DOHH2 (cell line): ENCODE results near the gene MAP7D2.
"Not testable (repeated sequence)": the region's sequence is repeated elsewhere in the genome, so short reads cannot be mapped to it uniquely, and the experiment has no call there.

Source experiments
- H3F3A ChIP-seq: fragments of 200-600 bp; sonication (generic), shearing (Covaris generic); 2 replicates; pipeline ENCODE4 v1.6.0; 2016; ENCODE audit warnings: antibody characterized with exemption, mild to moderate bottlenecking; ENCODE audit not compliant: control insufficient read depth, insufficient read depth
- H3K27ac ChIP-seq: fragments of 200-600 bp; sonication (generic); 2 replicates; pipeline ENCODE4 v1.5.1; 2014; ENCODE audit warnings: low read depth, mild to moderate bottlenecking, low read length, moderate library complexity
- H3K27me3 ChIP-seq: fragments of 200-600 bp; sonication (generic); 2 replicates; pipeline ENCODE4 v1.6.1; 2014; ENCODE audit warnings: mild to moderate bottlenecking, low read length, mixed read lengths; ENCODE audit not compliant: control insufficient read depth
- H3K36me3 ChIP-seq: fragments of 200-600 bp; sonication (generic); 2 replicates; pipeline ENCODE4 v1.6.1; 2014; ENCODE audit warnings: mild to moderate bottlenecking, low read length, moderate library complexity, mixed read lengths; ENCODE audit not compliant: control insufficient read depth
- H3K4me1 ChIP-seq: fragments of 200-600 bp; sonication (generic); 2 replicates; pipeline ENCODE4 v1.6.1; 2014; ENCODE audit warnings: mild to moderate bottlenecking, low read length, mixed read lengths; ENCODE audit not compliant: control insufficient read depth
- H3K4me2 ChIP-seq: fragments of 200-600 bp; sonication (generic); 2 replicates; pipeline ENCODE4 v1.6.0; 2014; ENCODE audit warnings: mild to moderate bottlenecking, low read length, moderate library complexity
- H3K4me3 ChIP-seq: fragments of 200-600 bp; sonication (generic); 2 replicates; pipeline ENCODE4 v1.5.1; 2014; ENCODE audit warnings: mild to moderate bottlenecking, low read length, mixed read lengths
- H3K79me2 ChIP-seq: fragments of 200-600 bp; sonication (generic); 2 replicates; pipeline ENCODE4 v1.6.1; 2014; ENCODE audit warnings: mild to moderate bottlenecking, low read length, mixed read lengths; ENCODE audit not compliant: control insufficient read depth
- H3K9me2 ChIP-seq: fragments of 200-600 bp; sonication (generic); replicated peaks from 2 replicates; pipeline ENCODE4 v1.6.1; 2014; ENCODE audit warnings: mild to moderate bottlenecking, low read length, mixed read lengths; ENCODE audit not compliant: control insufficient read depth
- H3K9me3 ChIP-seq: fragments of 200-600 bp; sonication (generic); 2 replicates; pipeline ENCODE4 v1.6.1; 2014; ENCODE audit warnings: antibody characterized with exemption, low read length, mixed read lengths; ENCODE audit not compliant: control insufficient read depth, insufficient read depth
- H4K20me1 ChIP-seq: fragments of 200-600 bp; sonication (generic); 2 replicates; pipeline ENCODE4 v1.6.0; 2014; ENCODE audit warnings: low read depth, mild to moderate bottlenecking, antibody characterized with exemption, low read length, moderate library complexity; ENCODE audit not compliant: control insufficient read depth, insufficient read depth
- EZH2phosphoT487 ChIP-seq: fragments of 200-600 bp; sonication (generic); IDR thresholded peaks from 2 replicates; pipeline ENCODE4 v1.6.1; 2017; ENCODE audit warnings: borderline replicate concordance, mild to moderate bottlenecking, antibody characterized with exemption, low read length, moderate library complexity, mixed read lengths
- TF ChIP-seq, protein P1 (sequence below): fragments of 200-600 bp; sonication (generic); IDR thresholded peaks from one replicate; pipeline ENCODE4 v1.5.1; 2014; ENCODE audit warnings: antibody characterized with exemption, mild to moderate bottlenecking, low read depth, low read length; ENCODE audit not compliant: poor library complexity, severe bottlenecking

Gene MAP7D2

DNA sequence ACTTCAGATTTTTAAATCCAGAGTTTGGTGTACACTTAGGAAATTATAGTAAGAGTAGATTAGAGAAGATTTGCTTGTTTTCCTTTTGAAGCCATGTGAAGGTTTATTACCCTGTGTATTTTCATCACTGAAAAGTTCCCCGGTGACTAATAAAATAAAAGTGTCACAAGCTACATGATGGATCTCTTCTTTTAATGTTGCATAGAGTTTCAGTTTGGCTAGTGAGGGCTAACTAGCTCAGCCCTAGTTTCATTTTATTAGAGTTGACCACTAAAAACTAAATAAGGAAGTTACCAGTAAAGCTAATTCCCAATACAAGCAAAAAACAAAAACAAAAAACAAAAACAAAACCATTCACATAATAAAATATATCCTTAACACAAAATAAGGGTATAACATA is 10.1 kb upstream of the MAP7D2 start:
- H4K20me1 ChIP-seq, H3K27ac ChIP-seq, H3K9me3 ChIP-seq, H3K4me2 ChIP-seq, H3K4me1 ChIP-seq, H3K9me2 ChIP-seq, H3K79me2 ChIP-seq, H3K4me3 ChIP-seq, H3K27me3 ChIP-seq: not testable (repeated sequence)
- peaks cover 23% of the 10 kb centered on the region for H3F3A ChIP-seq
- H3K36me3 ChIP-seq = peaks cover 29% of the 10 kb centered on the region

DNA sequence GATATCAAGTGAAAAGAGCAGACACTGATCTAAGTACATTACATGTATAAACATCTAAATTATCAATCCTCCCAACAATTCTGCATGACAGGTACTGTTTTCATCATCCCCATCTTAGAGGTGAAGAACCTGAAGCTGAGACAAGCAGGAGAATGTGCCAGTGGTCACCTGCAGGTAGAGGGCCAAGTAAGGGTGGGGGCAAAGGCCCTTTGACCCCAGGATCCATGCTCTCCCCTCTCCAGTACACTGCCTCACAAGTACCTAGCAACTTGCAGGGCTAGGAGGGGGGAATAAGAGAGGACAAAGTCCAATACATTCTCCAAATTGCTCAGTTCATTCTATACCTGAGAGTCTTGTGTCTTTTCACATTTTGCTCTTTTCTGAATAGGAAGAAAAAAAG is 8.3 kb upstream of the MAP7D2 start:
- H3K9me3 ChIP-seq = no peaks in the 10 kb centered on the region
- no peak overlapping the region for H3K4me2 ChIP-seq
- TF ChIP-seq, protein P1, sequence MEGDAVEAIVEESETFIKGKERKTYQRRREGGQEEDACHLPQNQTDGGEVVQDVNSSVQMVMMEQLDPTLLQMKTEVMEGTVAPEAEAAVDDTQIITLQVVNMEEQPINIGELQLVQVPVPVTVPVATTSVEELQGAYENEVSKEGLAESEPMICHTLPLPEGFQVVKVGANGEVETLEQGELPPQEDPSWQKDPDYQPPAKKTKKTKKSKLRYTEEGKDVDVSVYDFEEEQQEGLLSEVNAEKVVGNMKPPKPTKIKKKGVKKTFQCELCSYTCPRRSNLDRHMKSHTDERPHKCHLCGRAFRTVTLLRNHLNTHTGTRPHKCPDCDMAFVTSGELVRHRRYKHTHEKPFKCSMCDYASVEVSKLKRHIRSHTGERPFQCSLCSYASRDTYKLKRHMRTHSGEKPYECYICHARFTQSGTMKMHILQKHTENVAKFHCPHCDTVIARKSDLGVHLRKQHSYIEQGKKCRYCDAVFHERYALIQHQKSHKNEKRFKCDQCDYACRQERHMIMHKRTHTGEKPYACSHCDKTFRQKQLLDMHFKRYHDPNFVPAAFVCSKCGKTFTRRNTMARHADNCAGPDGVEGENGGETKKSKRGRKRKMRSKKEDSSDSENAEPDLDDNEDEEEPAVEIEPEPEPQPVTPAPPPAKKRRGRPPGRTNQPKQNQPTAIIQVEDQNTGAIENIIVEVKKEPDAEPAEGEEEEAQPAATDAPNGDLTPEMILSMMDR = no peak
- TF ChIP-seq EZH2phosphoT487 = no peak
- no peak overlapping the region for H3K27ac ChIP-seq
- H3K27me3 ChIP-seq = no peaks in the 10 kb centered on the region
- peaks cover 19% of the 10 kb centered on the region for H3K36me3 ChIP-seq
- H3F3A ChIP-seq = peaks cover 20% of the 10 kb centered on the region
- H3K79me2 ChIP-seq = no peaks in the 10 kb centered on the region
- H4K20me1 ChIP-seq = no peaks in the 10 kb centered on the region
- H3K9me2 ChIP-seq = no peaks in the 10 kb centered on the region
- H3K4me3 ChIP-seq = no peak overlapping the region
- H3K4me1 ChIP-seq = no peaks in the 10 kb centered on the region

DNA sequence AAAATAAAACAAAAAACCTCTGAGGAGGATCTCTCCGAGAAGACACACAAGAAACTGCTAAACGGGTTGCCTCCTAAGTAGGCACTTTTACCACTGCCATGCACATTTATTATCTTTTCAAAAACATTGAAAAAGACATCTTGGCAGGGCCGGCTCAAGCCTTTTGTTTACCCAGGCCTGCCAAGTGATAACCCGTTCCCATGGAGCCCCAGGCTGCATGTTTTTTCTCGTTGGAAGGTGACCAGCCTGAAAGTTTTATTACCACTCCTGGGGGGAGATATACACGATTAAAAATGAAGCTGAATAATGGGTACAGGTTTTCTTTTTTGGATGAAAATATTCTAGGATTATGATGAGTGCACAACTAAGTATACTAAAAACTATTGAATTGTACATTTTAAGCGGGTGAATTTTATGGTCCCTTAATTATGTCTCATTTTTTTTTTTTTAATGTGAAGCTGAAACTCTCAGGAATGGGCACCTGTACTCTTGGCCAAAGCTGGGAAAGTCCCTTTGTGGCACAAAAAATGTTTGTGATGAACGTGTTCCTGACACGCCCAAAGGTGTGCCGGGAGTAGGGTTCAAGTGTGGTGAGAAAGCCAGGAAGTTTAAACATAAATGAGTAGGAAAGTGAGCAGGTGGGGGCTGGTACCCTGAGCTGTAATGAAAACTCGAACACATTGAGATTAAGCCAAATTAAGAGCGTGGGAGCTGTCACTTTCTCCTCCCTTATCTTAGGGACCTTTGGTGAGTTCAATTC is 1.5 kb upstream of the MAP7D2 start:
- Histone ChIP-seq H3K4me3 (no peak overlapping the region), H3F3A (no peaks in the 10 kb centered on the region), H3K79me2 (no peaks in the 10 kb centered on the region), H4K20me1 (no peaks in the 10 kb centered on the region), H3K9me3 (no peaks in the 10 kb centered on the region), H3K36me3 (no peaks in the 10 kb centered on the region), H3K4me1 (no peaks in the 10 kb centered on the region), H3K4me2 (no peak overlapping the region), H3K27ac (no peak overlapping the region), H3K27me3 (no peaks in the 10 kb centered on the region), H3K9me2 (no peaks in the 10 kb centered on the region)
- TF ChIP-seq, protein P1 = no peak
- no peak for TF ChIP-seq EZH2phosphoT487

DNA sequence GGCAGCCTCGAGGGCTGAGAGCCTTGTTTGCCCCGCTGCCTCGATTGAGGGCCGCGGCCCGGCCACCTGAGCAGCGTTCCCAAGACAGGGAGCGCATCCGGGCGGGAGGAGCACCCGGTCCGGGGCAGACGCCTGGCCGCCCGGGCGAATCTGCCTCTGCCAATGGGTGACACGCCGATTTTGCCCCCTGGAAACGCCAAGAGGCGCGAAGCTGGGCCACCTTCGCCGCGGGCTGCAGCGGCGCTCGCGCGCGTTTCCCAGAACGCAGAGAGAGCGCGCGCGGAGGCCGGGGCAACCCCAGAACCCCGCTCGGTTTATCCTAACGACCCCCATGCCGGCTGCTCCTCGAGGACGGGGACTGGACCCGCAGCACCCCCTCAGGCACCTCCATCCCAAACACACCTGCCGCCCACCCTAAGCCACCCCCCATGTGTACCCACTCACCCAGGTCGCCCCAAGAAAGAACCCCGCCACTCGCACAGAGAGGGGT is 575 bp downstream of the MAP7D2 start:
- H3K27ac ChIP-seq = no peak overlapping the region
- H3K4me2 ChIP-seq = no peak overlapping the region
- H3K27me3 ChIP-seq = no peaks in the 10 kb centered on the region
- H3K4me3 ChIP-seq = no peak overlapping the region
- no peaks in the 10 kb centered on the region for H3K4me1 ChIP-seq
- no peaks in the 10 kb centered on the region for H3K9me2 ChIP-seq
- H3K9me3 ChIP-seq = no peaks in the 10 kb centered on the region
- no peaks in the 10 kb centered on the region for H4K20me1 ChIP-seq
- TF ChIP-seq EZH2phosphoT487 = no peak
- TF ChIP-seq, protein P1 = no peak
- no peaks in the 10 kb centered on the region for H3F3A ChIP-seq
- H3K79me2 ChIP-seq = no peaks in the 10 kb centered on the region
- H3K36me3 ChIP-seq = no peaks in the 10 kb centered on the region
